HepG2 (cell line): Measurements from ENCODE around the gene PRIMPOL. TPM values are rescaled to one million over a fixed set of nuclear protein-coding genes. Genes with fewer than 3 reads are reported as not detected.

Experiments used
- ATAC-seq: fragments of 200-7000 bp; cut with Tn5 transposase; 3 replicates; pipeline ENCODE4 v1.9.1; 2020; ENCODE audit warnings: mild to moderate bottlenecking, moderate library complexity
- BruUV-seq: library from RNA; stranded (reverse); fragments of 400-500 nt; replicated peaks from 2 replicates; lab custom pipeline; 2021; lab: Mats Ljungman, UMichigan
- CTCF ChIA-PET: fragments of 300-600 bp; formaldehyde crosslinking; extraction: SDS; loops from one replicate; lab custom pipeline; 2021; ENCODE audit warnings: low total read pairs, inconsistent platforms, low intra/inter-chr PET ratio; lab: Yijun Ruan, JAX
- POLR2A ChIA-PET: fragments of 350-600 bp; sonication (Branson Sonifier 250); formaldehyde crosslinking; loops from one replicate; lab custom pipeline; 2020; ENCODE audit warnings: antibody characterized with exemption, inconsistent platforms; lab: Yijun Ruan, JAX
- DNase-seq: peaks from one replicate; pipeline ENCODE4 v3.0.0-alpha.2; 2015; ENCODE audit warnings: low spot score
- FAIRE-seq: peaks from 3 replicates; lab custom pipeline; 2011; peaks lifted over from hg19 to GRCh38; lab: Jason Lieb, UNC
- H2AFZ ChIP-seq: one replicate; pipeline ENCODE4 v1.6.1; 2011; ENCODE audit warnings: low read length, inconsistent platforms
- H3K27ac ChIP-seq: fragments of 300-600 bp; 3 replicates; pipeline ENCODE4 v1.8.0; 2011; ENCODE audit warnings: mixed run types, mild to moderate bottlenecking, mixed read lengths, low read length, inconsistent platforms; ENCODE audit not compliant: insufficient read depth; ENCODE audit errors: extremely low read length
- H3K27me3 ChIP-seq, 2 experiments: fragments of 200-600 bp in 1 of 2; 2 replicates in 1 of 2; 3 replicates in 1 of 2; pipeline versions ENCODE4 v1.6.0 to v1.8.0; 2011; ENCODE audit warnings: low read length in 2 of 2, mild to moderate bottlenecking in 2 of 2, moderate library complexity in 2 of 2, inconsistent platforms in 1 of 2; ENCODE audit not compliant: insufficient read depth in 2 of 2, control insufficient read depth in 1 of 2
- H3K36me3 ChIP-seq, 2 experiments: fragments of 200-600 bp in 1 of 2; replicated peaks in 1 of 2; 2 replicates in 1 of 2; 3 replicates in 1 of 2; pipeline versions ENCODE4 v1.5.1 to v1.8.0; 2011; ENCODE audit warnings: low read length in 2 of 2, inconsistent platforms in 1 of 2; ENCODE audit not compliant: insufficient read depth in 2 of 2, control insufficient read depth in 1 of 2
- H3K4me1 ChIP-seq: 2 replicates; pipeline ENCODE4 v1.5.1; 2012; ENCODE audit warnings: low read length, inconsistent platforms; ENCODE audit not compliant: insufficient read depth
- H3K4me2 ChIP-seq: 2 replicates; pipeline ENCODE4 v1.6.0; 2011; ENCODE audit warnings: low read depth, low read length, inconsistent platforms
- H3K4me3 ChIP-seq, 3 experiments: fragments of 200-600 bp in 1 of 3; sonication (generic), shearing (Covaris generic) in 1 of 3; replicated peaks in 1 of 3; 2 replicates each; pipeline ENCODE4 v1.5.1; 2011 to 2016; ENCODE audit warnings: low read length in 3 of 3, inconsistent platforms in 2 of 3, low read depth in 2 of 3, mild to moderate bottlenecking in 2 of 3, control low read depth in 1 of 3, mixed read lengths in 1 of 3; ENCODE audit not compliant: insufficient read depth in 1 of 3
- H3K79me2 ChIP-seq: one replicate; pipeline ENCODE4 v1.6.1; 2011; ENCODE audit warnings: low read length, inconsistent platforms; ENCODE audit not compliant: insufficient read depth
- H3K9ac ChIP-seq: 2 replicates; pipeline ENCODE4 v1.6.0; 2011; ENCODE audit warnings: mild to moderate bottlenecking, low read depth, low read length, inconsistent platforms; ENCODE audit not compliant: insufficient read depth
- H3K9me3 ChIP-seq: 2 replicates; pipeline ENCODE4 v1.5.1; 2012; ENCODE audit warnings: mild to moderate bottlenecking, low read length
- H4K20me1 ChIP-seq: 2 replicates; pipeline ENCODE4 v1.6.0; 2011; ENCODE audit warnings: inconsistent platforms, mild to moderate bottlenecking, low read length, moderate library complexity; ENCODE audit not compliant: insufficient read depth
- ASH2L ChIP-seq: fragments of 300-600, 200-600 bp; sonication (generic); IDR thresholded peaks from 2 replicates; pipeline ENCODE4 v1.7.0; 2017; ENCODE audit warnings: low read depth, mild to moderate bottlenecking, moderate library complexity, mixed read lengths, low read length; ENCODE audit not compliant: insufficient read length
- CBX2 ChIP-seq, 2 experiments: fragments of 200-600 bp in 1 of 2; sonication (generic); formaldehyde crosslinking in 1 of 2; IDR thresholded peaks; 2 replicates each; pipeline versions ENCODE4 v1.7.0 to v1.8.1; 2018 to 2022; ENCODE audit warnings: low read depth in 2 of 2, low read length in 1 of 2, mild to moderate bottlenecking in 1 of 2, missing genetic modification reagents in 1 of 2
- FOSL2 ChIP-seq: sonication (generic); formaldehyde crosslinking; IDR thresholded peaks from 2 replicates; pipeline ENCODE4 v1.4.0; 2020; ENCODE audit warnings: missing genetic modification reagents
- HNF4A ChIP-seq: sonication (generic); formaldehyde crosslinking; IDR thresholded peaks from 2 replicates; pipeline ENCODE4 v1.4.0; 2020; ENCODE audit warnings: missing genetic modification reagents
- NR3C1 ChIP-seq: sonication (generic); formaldehyde crosslinking; IDR thresholded peaks from 2 replicates; pipeline ENCODE4 v1.4.0; 2020; ENCODE audit warnings: missing genetic modification reagents
- ZBTB8A ChIP-seq: sonication (generic); formaldehyde crosslinking; IDR thresholded peaks from 2 replicates; pipeline ENCODE4 v1.4.0; 2020; ENCODE audit warnings: mild to moderate bottlenecking, low read depth, missing genetic modification reagents, borderline replicate concordance
- ZFP91 ChIP-seq: sonication (generic); formaldehyde crosslinking; IDR thresholded peaks from 2 replicates; pipeline ENCODE4 v1.9.0; 2022; ENCODE audit warnings: missing genetic modification reagents, mild to moderate bottlenecking, borderline replicate concordance
- ZMYM2 ChIP-seq: sonication (generic); formaldehyde crosslinking; IDR thresholded peaks from 2 replicates; pipeline ENCODE4 v1.8.0; 2022; ENCODE audit warnings: mild to moderate bottlenecking, missing genetic modification reagents
- ZNF230 ChIP-seq: sonication (generic); formaldehyde crosslinking; IDR thresholded peaks from 2 replicates; pipeline ENCODE4 v1.4.0; 2020; ENCODE audit warnings: mild to moderate bottlenecking, missing genetic modification reagents
- ZNF496 ChIP-seq: sonication (generic); formaldehyde crosslinking; IDR thresholded peaks from 2 replicates; pipeline ENCODE4 v1.8.1; 2023; ENCODE audit warnings: mild to moderate bottlenecking, moderate library complexity, missing genetic modification reagents; ENCODE audit not compliant: insufficient replicate concordance
- WGBS: methylation state at CpG from one replicate; pipeline ENCODE4 v1.1.6; 2017; ENCODE audit warnings: low lambda C conversion rate; 5-methylcytosine and 5-hydroxymethylcytosine counted together
- in situ Hi-C: cut with HindIII; loops from 2 replicates; pipeline ENCODE4 v1.10.0; 2017; ENCODE audit warnings: low pct_unique_long_range_greater_than_20kb; ENCODE audit not compliant: extremely low pct_ligation_motif_present
- intact Hi-C: fragments of 100-400 bp; cut with micrococcal nuclease; formaldehyde crosslinking; loops from one replicate; pipeline ENCODE4 v1.10.0; 2022; ENCODE audit not compliant: unreplicated experiment
- polyA plus RNA-seq, 8 experiments: library from polyadenylated mRNA; depleted of rRNA in 3 of 8; stranded (reverse) in 7 of 8; unstranded in 1 of 8; fragments of >200 nt; fragmentation: Illumina TruSeq in 4 of 8; extraction: Trizol in 4 of 8; gene quantifications; 2 replicates each; pipeline versions ENCODE4 v1.2.1 to v1.2.3, GENCODE V29; 2011 to 2016; ENCODE audit warnings: low read depth in 4 of 8, missing spikeins in 1 of 8, mixed read lengths in 1 of 8; ENCODE audit not compliant: insufficient read depth in 1 of 8
- total RNA-seq, 5 experiments: library from RNA; depleted of rRNA; stranded (reverse); fragments of >200 nt; fragmentation: Illumina TruSeq; extraction: Trizol; gene quantifications; 2 replicates each; pipeline ENCODE4 v1.2.3, GENCODE V29; 2016; ENCODE audit warnings: low read depth in 1 of 5
- TF ChIP-seq, protein P1 (sequence below): sonication (generic); formaldehyde crosslinking; IDR thresholded peaks from 2 replicates; pipeline ENCODE4 v1.8.0; 2022; ENCODE audit warnings: mild to moderate bottlenecking, missing genetic modification reagents, borderline replicate concordance

The PRIMPOL gene
- total and polyA plus RNA-seq, 2 of the 13 experiments (the other 11 are each of a cell fraction or from before 2014, with no cell fraction given), result 7.3 to 11.0 TPM

- ChIA-PET CTCF (no interaction called here), POLR2A (interaction anchor here (0.9 to 4.5 kb wide), 4 partner anchors 11 to 146 kb away, joined by 3 to 17 read pairs (median 3); partner anchors contain the start of genes CASP3, CENPU, IRF2 and PRIMPOL)
- Histone ChIP-seq H3K4me2 (no peak overlapping the region), H3K9ac (no peak overlapping the region), H3K4me1 (peaks cover 69% of the 10 kb centered on the region), H3K27ac (no peak overlapping the region), H3K27me3 (no peaks in the 10 kb centered on the region), H3K79me2 (peaks cover 41% of the 10 kb centered on the region), H3K36me3 (no peaks in the 10 kb centered on the region), H4K20me1 (no peaks in the 10 kb centered on the region), H2AFZ (no peak overlapping the region), H3K4me3 (no peak overlapping the region), H3K9me3 (peaks cover 3% of the 10 kb centered on the region; the same call in 1 of the 2 replicates)
- ATAC-seq (peak; percentile 11; the same call in 2 of the 3 replicates), FAIRE-seq (no peak), DNase-seq (no peak)
- no TSS peak for BruUV-seq
- WGBS, result 93% methylated on average over 11 of the region's 11 CpGs
- intact Hi-C loops, result no loop called here
- in situ Hi-C loops, result no loop called here
- TF ChIP-seq ASH2L (no peak), FOSL2 (no peak), ZNF230 (CRISPR knock-in tag) (no peak), CBX2 (IDR thresholded peaks at IDR 0.05; ENCODE audit: low read depth, low read length) (no peak), CBX2 (CRISPR knock-in tag; IDR thresholded peaks at IDR 0.05; ENCODE audit: low read depth) (no peak), HNF4A (CRISPR knock-in tag) (peak; percentile 18; the same call in 1 of the 2 replicates), ZFP91 (no peak), NR3C1 (CRISPR knock-in tag) (no peak), ZMYM2 (0 out of 2 replicates have a peak, but pooled peaks have one; percentile 26), ZNF496 (CRISPR knock-in tag) (no peak), ZBTB8A (CRISPR knock-in tag) (no peak)
- TF ChIP-seq, protein P1, sequence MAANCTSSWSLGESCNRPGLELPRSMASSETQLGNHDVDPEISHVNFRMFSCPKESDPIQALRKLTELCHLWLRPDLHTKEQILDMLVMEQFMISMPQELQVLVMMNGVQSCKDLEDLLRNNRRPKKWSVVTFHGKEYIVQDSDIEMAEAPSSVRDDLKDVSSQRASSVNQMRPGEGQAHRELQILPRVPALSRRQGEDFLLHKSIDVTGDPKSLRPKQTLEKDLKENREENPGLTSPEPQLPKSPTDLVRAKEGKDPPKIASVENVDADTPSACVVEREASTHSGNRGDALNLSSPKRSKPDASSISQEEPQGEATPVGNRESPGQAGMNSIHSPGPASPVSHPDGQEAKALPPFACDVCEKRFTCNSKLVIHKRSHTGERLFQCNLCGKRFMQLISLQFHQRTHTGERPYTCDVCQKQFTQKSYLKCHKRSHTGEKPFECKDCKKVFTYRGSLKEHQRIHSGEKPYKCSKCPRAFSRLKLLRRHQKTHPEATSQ (CRISPR knock-in tag), result no peak
Observed at GRCh38 chr4:184620212-184620867, 29.2 kb upstream of the PRIMPOL start.
